Bronchial epithelial cell (primary cell): ENCODE results near the gene ADGRG1. TPM values are rescaled to one million over a fixed set of nuclear protein-coding genes. Genes with fewer than 3 reads are reported as not detected.

ENCODE experiments used
- DNase-seq: peaks from one replicate; pipeline ENCODE4 v3.0.0-alpha.2; 2010; ENCODE audit warnings: low read depth
- FAIRE-seq: peaks from 2 replicates; lab custom pipeline; 2011; peaks lifted over from hg19 to GRCh38; lab: Jason Lieb, UNC
- H3K27me3 ChIP-seq: 2 replicates; pipeline ENCODE4 v1.5.1; 2011; ENCODE audit warnings: low read length; ENCODE audit not compliant: control insufficient read depth, insufficient read depth
- H3K36me3 ChIP-seq: 2 replicates; pipeline ENCODE4 v1.5.1; 2011; ENCODE audit warnings: low read length; ENCODE audit not compliant: control insufficient read depth, insufficient read depth
- H3K4me3 ChIP-seq: 2 replicates; pipeline ENCODE4 v1.5.1; 2011; ENCODE audit warnings: mild to moderate bottlenecking, low read depth, low read length, control low read depth
- CTCF ChIP-seq: IDR thresholded peaks from 2 replicates; pipeline ENCODE4 v1.5.1; 2011; ENCODE audit warnings: mild to moderate bottlenecking, moderate library complexity, low read length, control low read depth, inconsistent platforms; ENCODE audit not compliant: insufficient read depth, severe bottlenecking
- total RNA-seq: library from RNA; depleted of rRNA; stranded (reverse); fragments of >200 nt; gene quantifications from 2 replicates; pipeline ENCODE4 v1.2.1, GENCODE V29; 2014

The ADGRG1 gene
- total RNA-seq, 1 donor from 2014 or later, result 21.1 TPM

GRCh38 chr16:57642160-57643135, 14.0 kb downstream of the ADGRG1 start:
- FAIRE-seq, result no peak

DNA sequence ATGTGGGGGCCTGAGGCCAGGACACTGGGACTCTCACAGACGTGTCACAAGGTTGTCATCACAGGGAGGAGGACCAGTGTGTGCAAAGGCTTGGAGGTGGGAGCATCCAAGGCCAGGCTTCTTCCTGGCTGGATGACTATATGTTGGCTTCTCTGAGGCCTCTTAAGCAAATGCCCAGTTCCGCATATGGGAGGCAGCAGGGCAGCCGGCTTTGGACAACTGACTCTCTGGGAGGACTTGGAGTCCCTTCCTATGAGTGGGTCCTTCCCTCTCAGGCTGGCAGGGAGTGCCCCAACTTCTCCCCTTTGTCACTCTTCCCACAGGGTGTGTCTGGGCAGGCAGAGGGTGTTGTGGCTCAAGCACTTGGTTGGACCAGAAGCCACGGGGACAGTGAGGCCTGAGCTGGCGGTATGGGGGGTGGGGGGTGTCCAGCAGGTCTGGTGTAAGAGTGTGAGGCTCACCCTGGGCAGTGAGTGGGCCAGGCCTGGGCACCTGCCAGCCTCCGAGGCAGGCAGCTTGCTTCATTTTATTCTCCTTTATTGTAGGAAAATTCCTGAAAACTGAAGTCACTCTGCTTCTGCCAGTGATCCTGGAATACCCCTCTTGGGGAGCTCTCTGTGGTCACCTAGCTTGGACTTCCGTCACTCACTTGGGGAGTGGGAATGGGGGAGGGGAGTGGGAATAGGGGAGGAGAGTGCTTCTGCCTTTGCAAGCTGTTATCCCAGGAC, 14.9 kb downstream of the ADGRG1 start:
- DNase-seq (no peak), FAIRE-seq (no peak)
- no peak for TF ChIP-seq CTCF

More at GRCh38 chr16:57642160-57643135, 14.0 kb downstream of the ADGRG1 start:
- peak; percentile 31 for DNase-seq
- no peak overlapping the region for H3K4me3 ChIP-seq
- peaks cover 23% of the 10 kb centered on the region for H3K36me3 ChIP-seq
- TF ChIP-seq CTCF, result no peak
- H3K27me3 ChIP-seq, result no peaks in the 10 kb centered on the region

DNA sequence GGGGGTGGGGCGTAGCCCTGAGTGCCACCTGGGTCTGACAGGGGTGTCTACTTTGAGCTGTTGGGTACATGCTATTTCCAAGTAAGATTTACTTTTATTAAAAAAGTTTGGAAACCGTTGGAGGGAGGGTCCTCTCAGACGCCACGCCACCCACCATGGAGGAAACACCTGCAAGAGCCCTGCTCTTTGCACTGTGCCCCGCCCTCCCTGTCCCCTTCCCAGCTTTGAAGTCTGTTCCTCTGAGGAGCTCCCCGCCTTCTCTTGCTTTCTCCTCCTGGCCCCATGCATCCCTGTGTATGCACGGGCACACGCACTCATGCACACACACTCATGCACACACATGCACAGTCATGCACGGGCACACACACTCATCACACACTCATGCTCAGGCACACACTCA, 15.5 kb downstream of the ADGRG1 start:
- no peak overlapping the region for H3K4me3 ChIP-seq
- no peak for FAIRE-seq
- peaks cover 29% of the 10 kb centered on the region for H3K36me3 ChIP-seq
- no peak for DNase-seq
- no peaks in the 10 kb centered on the region for H3K27me3 ChIP-seq
- TF ChIP-seq CTCF, result no peak

More for the DNA sequence above, 14.9 kb downstream of the ADGRG1 start:
- no peak overlapping the region for H3K4me3 ChIP-seq
- peaks cover 29% of the 10 kb centered on the region for H3K36me3 ChIP-seq
- H3K27me3 ChIP-seq, result no peaks in the 10 kb centered on the region

- H3K4me3 ChIP-seq, result no peak overlapping the region
- H3K27me3 ChIP-seq, result no peaks in the 10 kb centered on the region
- FAIRE-seq (peak; percentile 98), DNase-seq (no peak)
- H3K36me3 ChIP-seq, result peaks cover 29% of the 10 kb centered on the region
- no peak for TF ChIP-seq CTCF
These were observed 16.1 kb downstream of the ADGRG1 start for GRCh38 chr16:57644383-57645014.

DNA sequence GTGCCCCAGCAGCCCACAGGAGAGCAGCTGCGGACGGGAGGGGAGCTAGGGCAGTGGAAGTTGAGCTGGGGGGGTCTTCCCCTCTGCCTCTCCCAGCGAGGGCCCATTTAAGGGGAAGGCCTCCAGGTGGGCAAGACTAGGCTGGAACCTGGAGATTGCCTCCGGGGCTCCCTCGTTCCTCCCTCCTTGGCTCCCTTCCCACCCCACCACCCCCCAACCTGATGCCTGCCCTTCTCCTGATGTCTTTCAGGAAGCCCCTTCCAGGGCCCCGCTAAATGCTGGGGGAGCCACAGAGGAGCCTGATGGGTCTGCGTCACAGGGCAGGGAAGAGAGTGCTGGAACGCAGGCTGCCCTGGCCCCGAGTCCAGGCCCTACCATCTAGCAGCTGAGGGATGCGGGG, 16.7 kb downstream of the ADGRG1 start:
- FAIRE-seq (no peak), DNase-seq (no peak)
- Histone ChIP-seq H3K4me3 (no peak overlapping the region), H3K36me3 (peaks cover 33% of the 10 kb centered on the region), H3K27me3 (no peaks in the 10 kb centered on the region)
- TF ChIP-seq CTCF, result no peak
